Mesendoderm (in vitro differentiated cells): ENCODE results near the gene ZBTB33.

Experiments used
- DNase-seq: peaks from one replicate; pipeline ENCODE4 v3.0.0; 2013
- H2AK5ac ChIP-seq: 2 replicates; pipeline ENCODE4 v1.6.1; 2013; ENCODE audit warnings: low read length, inconsistent platforms
- H2BK120ac ChIP-seq: 2 replicates; pipeline ENCODE4 v1.6.1; 2013; ENCODE audit warnings: low read depth, mild to moderate bottlenecking, low read length, moderate library complexity, mixed read lengths
- H2BK15ac ChIP-seq: replicated peaks from 2 replicates; pipeline ENCODE4 v1.6.1; 2013; ENCODE audit warnings: low read depth, mild to moderate bottlenecking, moderate library complexity
- H2BK5ac ChIP-seq: 2 replicates; pipeline ENCODE4 v1.6.1; 2013; ENCODE audit warnings: low read length, inconsistent platforms
- H3K18ac ChIP-seq: 2 replicates; pipeline ENCODE4 v1.6.1; 2013; ENCODE audit warnings: mild to moderate bottlenecking, low read length, mixed read lengths
- H3K23ac ChIP-seq: one replicate; pipeline ENCODE4 v1.6.1; 2013; ENCODE audit warnings: low read length
- H3K27ac ChIP-seq: 2 replicates; pipeline ENCODE4 v1.5.1; 2013; ENCODE audit warnings: low read depth, mild to moderate bottlenecking, inconsistent platforms, low read length, moderate library complexity
- H3K27me3 ChIP-seq: 2 replicates; pipeline ENCODE4 v1.6.1; 2013; ENCODE audit warnings: low read length, control low read depth, mild to moderate bottlenecking, inconsistent platforms; ENCODE audit not compliant: insufficient read depth, poor library complexity
- H3K36me3 ChIP-seq: 2 replicates; pipeline ENCODE4 v1.6.1; 2013; ENCODE audit warnings: low read length, inconsistent platforms; ENCODE audit not compliant: control insufficient read depth, insufficient read depth
- H3K4ac ChIP-seq: one replicate; pipeline ENCODE4 v1.6.1; 2013; ENCODE audit warnings: low read depth, mild to moderate bottlenecking, low read length, moderate library complexity
- H3K4me1 ChIP-seq: 2 replicates; pipeline ENCODE4 v1.6.1; 2013; ENCODE audit warnings: low read depth, low read length, inconsistent platforms; ENCODE audit not compliant: control insufficient read depth
- H3K4me2 ChIP-seq: 2 replicates; pipeline ENCODE4 v1.6.1; 2013; ENCODE audit warnings: low read length
- H3K4me3 ChIP-seq: 2 replicates; pipeline ENCODE4 v1.5.1; 2013; ENCODE audit warnings: mild to moderate bottlenecking, low read length
- H3K56ac ChIP-seq: one replicate; pipeline ENCODE4 v1.6.1; 2013; ENCODE audit warnings: low read length
- H3K79me1 ChIP-seq: 2 replicates; pipeline ENCODE4 v1.6.1; 2013; ENCODE audit warnings: low read length, inconsistent platforms
- H3K79me2 ChIP-seq: 2 replicates; pipeline ENCODE4 v1.6.1; 2013; ENCODE audit warnings: mild to moderate bottlenecking, low read length; ENCODE audit not compliant: control insufficient read depth, insufficient read depth
- H3K9ac ChIP-seq: 2 replicates; pipeline ENCODE4 v1.6.1; 2013; ENCODE audit warnings: low read length, inconsistent platforms
- H4K5ac ChIP-seq: one replicate; pipeline ENCODE4 v1.6.1; 2013; ENCODE audit warnings: low read length
- H4K8ac ChIP-seq: one replicate; pipeline ENCODE4 v1.6.1; 2013; ENCODE audit warnings: low read depth, mild to moderate bottlenecking, control low read depth, low read length, moderate library complexity
- WGBS: extraction: QIAGEN DNeasy Blood & Tissue Kit; methylation state at CpG from one replicate; pipeline ENCODE4 v1.1.7; 2013; ENCODE audit warnings: low lambda C conversion rate, missing lambda C conversion rate; ENCODE audit not compliant: insufficient coverage; ENCODE audit errors: extremely low coverage; 5-methylcytosine and 5-hydroxymethylcytosine counted together

ZBTB33 gene

GRCh38 chrX:120260369-120260768 is 9.8 kb downstream of the ZBTB33 start:
- no peak for DNase-seq
- H3K18ac ChIP-seq = no peak overlapping the region
- H3K4me3 ChIP-seq = no peak overlapping the region
- no peak overlapping the region for H3K23ac ChIP-seq
- H3K4me1 ChIP-seq = no peaks in the 10 kb centered on the region
- H3K4me2 ChIP-seq = no peak overlapping the region
- H3K56ac ChIP-seq = no peak overlapping the region
- H2BK5ac ChIP-seq = no peak overlapping the region
- H3K4ac ChIP-seq = no peak overlapping the region
- no peaks in the 10 kb centered on the region for H3K36me3 ChIP-seq
- no peak overlapping the region for H2AK5ac ChIP-seq
- no peaks in the 10 kb centered on the region for H3K79me1 ChIP-seq
- no CpG with 5 or more reads among the region's 3 CpGs for WGBS
- no peak overlapping the region for H4K8ac ChIP-seq
- no peak overlapping the region for H3K27ac ChIP-seq
- no peak overlapping the region for H4K5ac ChIP-seq
- H2BK15ac ChIP-seq = no peak overlapping the region
- H3K9ac ChIP-seq = no peak overlapping the region
- no peaks in the 10 kb centered on the region for H3K27me3 ChIP-seq
- no peaks in the 10 kb centered on the region for H3K79me2 ChIP-seq
- H2BK120ac ChIP-seq = no peak overlapping the region

GRCh38 chrX:120262859-120263708 is 12.5 kb downstream of the ZBTB33 start:
- Histone ChIP-seq H4K8ac (no peak overlapping the region), H3K36me3 (no peaks in the 10 kb centered on the region), H3K4me3 (no peak overlapping the region), H3K56ac (peak overlapping the region; percentile 25), H2BK15ac (no peak overlapping the region), H2BK5ac (no peak overlapping the region), H3K79me2 (no peaks in the 10 kb centered on the region), H3K9ac (no peak overlapping the region), H2AK5ac (no peak overlapping the region), H4K5ac (no peak overlapping the region), H3K79me1 (no peaks in the 10 kb centered on the region), H3K27me3 (no peaks in the 10 kb centered on the region), H3K18ac (no peak overlapping the region), H3K27ac (no peak overlapping the region), H2BK120ac (no peak overlapping the region), H3K23ac (no peak overlapping the region), H3K4ac (no peak overlapping the region), H3K4me1 (no peaks in the 10 kb centered on the region), H3K4me2 (no peak overlapping the region)
- no CpG with 5 or more reads among the region's 8 CpGs for WGBS
- peak; percentile 76 for DNase-seq

DNA sequence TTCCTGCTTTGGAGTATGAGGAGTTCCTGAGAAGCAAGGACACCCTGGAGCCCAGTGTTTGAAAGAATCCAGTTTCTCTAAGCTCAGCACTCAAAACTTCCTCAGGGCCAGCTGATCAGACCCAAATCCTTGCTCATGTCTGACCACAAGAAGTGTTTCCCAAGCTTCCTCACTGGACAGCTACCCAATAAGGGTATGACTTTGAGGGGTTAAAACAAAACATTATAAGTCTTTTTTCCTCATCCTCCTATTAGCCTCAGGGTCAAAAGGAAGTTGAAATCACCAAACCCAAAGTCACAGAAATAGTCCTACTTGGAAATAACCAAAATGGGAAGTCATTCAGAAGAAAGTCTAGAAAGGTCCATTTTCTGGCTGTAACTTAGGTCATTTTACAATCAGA is 13.7 kb downstream of the ZBTB33 start:
- H3K4ac ChIP-seq = no peak overlapping the region
- H3K79me1 ChIP-seq = no peaks in the 10 kb centered on the region
- H3K4me2 ChIP-seq = no peak overlapping the region
- DNase-seq = no peak
- H3K56ac ChIP-seq = no peak overlapping the region
- no peaks in the 10 kb centered on the region for H3K36me3 ChIP-seq
- no peak overlapping the region for H3K9ac ChIP-seq
- H4K5ac ChIP-seq = no peak overlapping the region
- H4K8ac ChIP-seq = no peak overlapping the region
- H2BK5ac ChIP-seq = no peak overlapping the region
- no peak overlapping the region for H3K18ac ChIP-seq
- no peak overlapping the region for H3K23ac ChIP-seq
- no peak overlapping the region for H3K27ac ChIP-seq
- H2AK5ac ChIP-seq = no peak overlapping the region
- no peaks in the 10 kb centered on the region for H3K4me1 ChIP-seq
- no peak overlapping the region for H3K4me3 ChIP-seq
- no peaks in the 10 kb centered on the region for H3K79me2 ChIP-seq
- no peak overlapping the region for H2BK120ac ChIP-seq
- no peak overlapping the region for H2BK15ac ChIP-seq
- no peaks in the 10 kb centered on the region for H3K27me3 ChIP-seq

DNA sequence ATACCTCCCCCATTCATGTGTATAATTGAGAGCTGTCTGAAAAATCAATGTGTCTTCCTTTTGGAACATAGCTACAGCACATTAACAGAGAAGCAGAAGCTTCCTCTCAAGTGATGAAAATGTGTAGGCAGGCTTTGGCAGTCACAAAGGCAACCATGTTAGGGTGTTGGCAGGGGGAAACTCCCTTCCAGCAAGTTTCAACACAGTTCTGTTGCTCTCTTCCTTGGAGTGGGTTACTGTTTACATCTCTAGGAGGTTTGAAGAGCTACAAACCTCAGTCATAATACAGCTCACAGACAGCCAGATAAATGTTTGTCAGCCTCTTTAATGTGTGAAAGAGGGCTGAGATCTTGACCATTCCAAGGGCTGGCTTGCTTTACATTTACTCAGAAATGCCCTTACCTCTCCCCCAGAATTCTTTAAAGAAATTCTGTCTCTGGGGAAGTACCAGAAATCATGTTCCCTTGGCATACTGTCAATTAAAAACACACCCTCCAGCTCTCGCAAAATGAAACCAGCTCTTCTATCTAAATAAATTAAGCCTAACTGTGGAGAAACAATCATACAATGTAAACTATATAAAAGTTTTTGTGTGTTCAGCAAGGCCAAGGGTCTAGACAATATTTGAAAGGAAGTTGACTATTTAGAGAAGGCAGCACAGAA is 18.9 kb downstream of the ZBTB33 start:
- Histone ChIP-seq H3K79me2 (no peaks in the 10 kb centered on the region), H3K27me3 (no peaks in the 10 kb centered on the region), H3K36me3 (no peaks in the 10 kb centered on the region), H2BK5ac (no peak overlapping the region), H4K8ac (no peak overlapping the region), H2AK5ac (no peak overlapping the region), H3K23ac (no peak overlapping the region), H3K4me2 (no peak overlapping the region), H3K18ac (no peak overlapping the region), H3K4me3 (no peak overlapping the region), H3K56ac (no peak overlapping the region), H2BK15ac (no peak overlapping the region), H3K4ac (no peak overlapping the region), H3K27ac (no peak overlapping the region), H3K79me1 (no peaks in the 10 kb centered on the region), H4K5ac (no peak overlapping the region), H2BK120ac (no peak overlapping the region), H3K4me1 (no peaks in the 10 kb centered on the region), H3K9ac (no peak overlapping the region)
- WGBS = no CpG with 5 or more reads among the region's 1 CpG
- no peak for DNase-seq

- H3K27me3 ChIP-seq = no peaks in the 10 kb centered on the region
- no peaks in the 10 kb centered on the region for H3K79me2 ChIP-seq
- H4K5ac ChIP-seq = no peak overlapping the region
- no peaks in the 10 kb centered on the region for H3K4me1 ChIP-seq
- no peak overlapping the region for H3K18ac ChIP-seq
- H3K79me1 ChIP-seq = no peaks in the 10 kb centered on the region
- no peak overlapping the region for H3K9ac ChIP-seq
- no peak overlapping the region for H3K4ac ChIP-seq
- no peak for DNase-seq
- no peaks in the 10 kb centered on the region for H3K36me3 ChIP-seq
- H2BK120ac ChIP-seq = no peak overlapping the region
- no CpG with 5 or more reads among the region's 4 CpGs for WGBS
- H2BK15ac ChIP-seq = no peak overlapping the region
- no peak overlapping the region for H3K56ac ChIP-seq
- H3K23ac ChIP-seq = no peak overlapping the region
- no peak overlapping the region for H3K4me3 ChIP-seq
- H2AK5ac ChIP-seq = no peak overlapping the region
- no peak overlapping the region for H3K27ac ChIP-seq
- H2BK5ac ChIP-seq = no peak overlapping the region
- H3K4me2 ChIP-seq = no peak overlapping the region
- no peak overlapping the region for H4K8ac ChIP-seq
Measured at GRCh38 chrX:120270567-120270966, 20.0 kb downstream of the ZBTB33 start.
